ENCODE results near the gene SECISBP2. TPM values are rescaled to one million over a fixed set of nuclear protein-coding genes. Genes with fewer than 3 reads are reported as not detected.

The SECISBP2 gene
- total RNA-seq, 1 donor from 2014 or later: 27.8 TPM

DNA sequence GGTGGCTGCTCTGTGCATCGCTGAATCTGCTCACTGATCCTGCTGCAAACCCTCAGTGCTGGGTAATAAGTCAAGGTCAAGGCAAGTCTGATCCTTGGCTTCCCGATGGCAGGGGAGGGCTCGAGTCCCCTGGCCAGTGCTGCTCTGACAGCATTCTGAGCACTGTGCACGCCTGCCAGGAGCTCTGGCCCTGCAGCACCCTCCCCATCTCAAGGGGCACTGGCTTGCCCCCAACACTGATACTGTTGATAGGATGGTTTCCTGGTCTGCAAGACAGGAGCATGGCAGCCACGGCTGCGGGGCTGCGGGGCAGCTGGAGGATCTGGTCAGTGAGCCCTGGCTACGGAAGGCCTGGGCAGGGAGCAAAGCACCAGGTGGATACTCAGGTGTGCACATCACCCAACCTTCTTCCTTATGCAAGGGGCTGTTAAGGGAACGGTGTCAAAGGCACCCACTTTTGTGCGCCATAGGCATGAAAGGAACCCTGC, 71.8 kb downstream of the SECISBP2 start:
- H3K27ac ChIP-seq: no peak overlapping the region
- H3K27me3 ChIP-seq: no peaks in the 10 kb centered on the region
- H3K4me3 ChIP-seq: no peak overlapping the region
- TF ChIP-seq CTCF (IDR thresholded peaks at IDR 0.05): no peak
- intact Hi-C loops (cut with DNase I): no loop called here
- no peaks in the 10 kb centered on the region for H3K9me3 ChIP-seq
- peaks cover 30 to 38% of the 10 kb centered on the region in 2 donors for H3K36me3 ChIP-seq
- DNase-seq (ENCODE audit: low spot score in 2 of 2): no peak
- no peaks in the 10 kb centered on the region for H3K4me1 ChIP-seq

GRCh38 chr9:89390578-89391116, 72.3 kb downstream of the SECISBP2 start:
- Histone ChIP-seq H3K27me3 (no peaks in the 10 kb centered on the region), H3K27ac (no peak overlapping the region), H3K4me3 (no peak overlapping the region), H3K4me1 (no peaks in the 10 kb centered on the region), H3K36me3 (peaks cover 28 to 34% of the 10 kb centered on the region in 2 donors), H3K9me3 (no peaks in the 10 kb centered on the region)
- no peak for DNase-seq (ENCODE audit: low spot score in 2 of 2)
- intact Hi-C loops (cut with DNase I): no loop called here
- no peak for TF ChIP-seq CTCF (IDR thresholded peaks at IDR 0.05)

- intact Hi-C loops (cut with DNase I): no loop called here
- Histone ChIP-seq H3K4me3 (no peak overlapping the region), H3K27ac (no peak overlapping the region), H3K4me1 (no peaks in the 10 kb centered on the region), H3K9me3 (no peaks in the 10 kb centered on the region), H3K27me3 (no peaks in the 10 kb centered on the region), H3K36me3 (peaks cover 27 to 30% of the 10 kb centered on the region in 2 donors)
- TF ChIP-seq CTCF (IDR thresholded peaks at IDR 0.05): no peak
- DNase-seq (ENCODE audit: low spot score in 2 of 2): no peak
These were observed 73.3 kb downstream of the SECISBP2 start for GRCh38 chr9:89391585-89391984.

GRCh38 chr9:89394412-89394811, 76.1 kb downstream of the SECISBP2 start:
- no peak for DNase-seq (ENCODE audit: low spot score in 2 of 2)
- intact Hi-C loops (cut with DNase I): no loop called here
- Histone ChIP-seq H3K27ac (no peak overlapping the region), H3K27me3 (no peaks in the 10 kb centered on the region), H3K9me3 (no peaks in the 10 kb centered on the region), H3K4me1 (no peaks in the 10 kb centered on the region), H3K4me3 (no peak overlapping the region), H3K36me3 (peaks cover 22 to 25% of the 10 kb centered on the region in 2 donors)
- TF ChIP-seq CTCF (IDR thresholded peaks at IDR 0.05): no peak

GRCh38 chr9:89395931-89396710, 77.8 kb downstream of the SECISBP2 start:
- Histone ChIP-seq H3K4me3 (no peak overlapping the region), H3K27me3 (no peaks in the 10 kb centered on the region), H3K4me1 (no peaks in the 10 kb centered on the region), H3K36me3 (peaks cover 12 to 18% of the 10 kb centered on the region in 2 donors), H3K9me3 (no peaks in the 10 kb centered on the region), H3K27ac (no peak overlapping the region)
- no peak for DNase-seq (ENCODE audit: low spot score in 2 of 2)
- no peak for TF ChIP-seq CTCF (IDR thresholded peaks at IDR 0.05)
- intact Hi-C loops (cut with DNase I): no loop called here
